A673 (cell line): ENCODE results near the gene ADAT1. TPM values are rescaled to one million over a fixed set of nuclear protein-coding genes. Genes with fewer than 3 reads are reported as not detected.

Experiments
- BruUV-seq: library from RNA; stranded (reverse); fragments of 400-500 nt; replicated peaks from 2 replicates; lab custom pipeline; 2021; lab: Mats Ljungman, UMichigan
- CTCF ChIA-PET: fragments of 300-600 bp; sonication (Branson Sonifier 250); formaldehyde crosslinking; loops from one replicate; lab custom pipeline; 2022; ENCODE audit warnings: antibody characterized with exemption; lab: Charles Lee
- POLR2A ChIA-PET: fragments of 300-600 bp; sonication (Branson Sonifier 250); formaldehyde crosslinking; loops from one replicate; lab custom pipeline; 2022; ENCODE audit warnings: antibody characterized with exemption; ENCODE audit not compliant: low non-redundant PET; lab: Charles Lee
- DNase-seq: peaks from one replicate; pipeline ENCODE4 v3.0.0-alpha.2; 2015; ENCODE audit warnings: low spot score
- H3K27ac ChIP-seq: fragments of 200-600 bp; sonication (generic); 2 replicates; pipeline ENCODE4 v1.5.1; 2016; ENCODE audit warnings: mixed run types, low read depth, mild to moderate bottlenecking, mixed read lengths, antibody characterized with exemption, low read length; ENCODE audit not compliant: poor library complexity, severe bottlenecking
- H3K27me3 ChIP-seq: fragments of 200-600 bp; sonication (generic); replicated peaks from 2 replicates; pipeline ENCODE4 v1.6.1; 2017; ENCODE audit warnings: mixed run types, low read depth, mild to moderate bottlenecking, mixed read lengths, antibody characterized with exemption, low read length; ENCODE audit not compliant: insufficient read depth, poor library complexity
- H3K36me3 ChIP-seq: fragments of 200-600 bp; sonication (generic); 2 replicates; pipeline ENCODE4 v1.6.1; 2016; ENCODE audit warnings: mixed run types, mild to moderate bottlenecking, mixed read lengths, antibody characterized with exemption, low read length; ENCODE audit not compliant: insufficient read depth, poor library complexity, severe bottlenecking
- H3K4me1 ChIP-seq: fragments of 200-600 bp; sonication (generic); 2 replicates; pipeline ENCODE4 v1.6.1; 2017; ENCODE audit warnings: mixed run types, mild to moderate bottlenecking, mixed read lengths, antibody characterized with exemption, low read length; ENCODE audit not compliant: insufficient read depth, poor library complexity, severe bottlenecking
- H3K4me3 ChIP-seq: fragments of 200-600 bp; sonication (generic); 2 replicates; pipeline ENCODE4 v1.5.1; 2016; ENCODE audit warnings: low read depth, mixed run types, mild to moderate bottlenecking, mixed read lengths, low read length; ENCODE audit not compliant: poor library complexity, severe bottlenecking
- H3K9me3 ChIP-seq: fragments of 200-600 bp; sonication (generic); 2 replicates; pipeline ENCODE4 v1.6.1; 2016; ENCODE audit warnings: mixed run types, low read depth, mild to moderate bottlenecking, mixed read lengths, antibody characterized with exemption, low read length; ENCODE audit not compliant: poor library complexity, severe bottlenecking
- EZH2 ChIP-seq: fragments of 200-600 bp; sonication (generic); IDR thresholded peaks from 2 replicates; pipeline ENCODE4 v1.6.1; 2017; ENCODE audit warnings: borderline replicate concordance, low read depth, mild to moderate bottlenecking, mixed read lengths, antibody characterized with exemption, low read length; ENCODE audit not compliant: poor library complexity, severe bottlenecking
- intact Hi-C: fragments of 100-400 bp; cut with micrococcal nuclease; formaldehyde crosslinking; loops from one replicate; pipeline ENCODE4 v1.10.0; 2022; ENCODE audit not compliant: unreplicated experiment
- total RNA-seq: library from RNA; stranded (reverse); gene quantifications from 2 replicates; pipeline ENCODE4 v1.2.3, GENCODE V29; 2021
- TF ChIP-seq, protein P1 (sequence below): fragments of 300-800, 200-600 bp; sonication (generic); conservative IDR thresholded peaks from 2 replicates; pipeline ENCODE4 v1.5.1; 2017; ENCODE audit warnings: low read depth, mild to moderate bottlenecking, antibody characterized with exemption, low read length, moderate library complexity, mixed read lengths

ADAT1 gene
- total RNA-seq, 1 experiment from 2014 or later = 79.7 TPM

DNA sequence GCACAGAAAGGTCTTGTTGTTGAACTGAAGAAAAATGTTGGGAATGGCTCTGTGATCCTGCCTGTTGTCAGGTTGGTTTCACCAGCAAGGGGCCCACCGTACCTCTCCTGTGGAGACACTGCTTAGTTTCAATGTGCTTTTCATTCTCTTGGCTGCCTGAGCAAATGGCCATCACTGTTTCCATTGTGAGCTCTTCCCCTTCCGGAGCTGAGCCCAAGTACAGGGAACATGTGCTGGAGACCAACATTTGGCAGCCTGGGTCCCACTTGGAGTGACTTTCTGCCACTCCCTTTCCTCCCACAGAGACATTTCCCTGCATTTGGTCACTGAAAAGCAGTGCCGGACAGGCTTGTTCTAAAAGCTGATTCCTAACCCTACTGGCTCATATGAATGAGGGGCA, 33.8 kb downstream of the ADAT1 start:
- TF ChIP-seq EZH2 = no peak
- TF ChIP-seq, protein P1, sequence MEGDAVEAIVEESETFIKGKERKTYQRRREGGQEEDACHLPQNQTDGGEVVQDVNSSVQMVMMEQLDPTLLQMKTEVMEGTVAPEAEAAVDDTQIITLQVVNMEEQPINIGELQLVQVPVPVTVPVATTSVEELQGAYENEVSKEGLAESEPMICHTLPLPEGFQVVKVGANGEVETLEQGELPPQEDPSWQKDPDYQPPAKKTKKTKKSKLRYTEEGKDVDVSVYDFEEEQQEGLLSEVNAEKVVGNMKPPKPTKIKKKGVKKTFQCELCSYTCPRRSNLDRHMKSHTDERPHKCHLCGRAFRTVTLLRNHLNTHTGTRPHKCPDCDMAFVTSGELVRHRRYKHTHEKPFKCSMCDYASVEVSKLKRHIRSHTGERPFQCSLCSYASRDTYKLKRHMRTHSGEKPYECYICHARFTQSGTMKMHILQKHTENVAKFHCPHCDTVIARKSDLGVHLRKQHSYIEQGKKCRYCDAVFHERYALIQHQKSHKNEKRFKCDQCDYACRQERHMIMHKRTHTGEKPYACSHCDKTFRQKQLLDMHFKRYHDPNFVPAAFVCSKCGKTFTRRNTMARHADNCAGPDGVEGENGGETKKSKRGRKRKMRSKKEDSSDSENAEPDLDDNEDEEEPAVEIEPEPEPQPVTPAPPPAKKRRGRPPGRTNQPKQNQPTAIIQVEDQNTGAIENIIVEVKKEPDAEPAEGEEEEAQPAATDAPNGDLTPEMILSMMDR = no peak
- BruUV-seq = no TSS peak
- ChIA-PET CTCF (no interaction called here), POLR2A (no interaction called here)
- no peak for DNase-seq
- Histone ChIP-seq H3K9me3 (no peaks in the 10 kb centered on the region), H3K4me1 (peaks cover 17% of the 10 kb centered on the region), H3K4me3 (no peak overlapping the region), H3K27me3 (no peaks in the 10 kb centered on the region), H3K36me3 (no peaks in the 10 kb centered on the region), H3K27ac (no peak overlapping the region)
- intact Hi-C loops = no loop called here

DNA sequence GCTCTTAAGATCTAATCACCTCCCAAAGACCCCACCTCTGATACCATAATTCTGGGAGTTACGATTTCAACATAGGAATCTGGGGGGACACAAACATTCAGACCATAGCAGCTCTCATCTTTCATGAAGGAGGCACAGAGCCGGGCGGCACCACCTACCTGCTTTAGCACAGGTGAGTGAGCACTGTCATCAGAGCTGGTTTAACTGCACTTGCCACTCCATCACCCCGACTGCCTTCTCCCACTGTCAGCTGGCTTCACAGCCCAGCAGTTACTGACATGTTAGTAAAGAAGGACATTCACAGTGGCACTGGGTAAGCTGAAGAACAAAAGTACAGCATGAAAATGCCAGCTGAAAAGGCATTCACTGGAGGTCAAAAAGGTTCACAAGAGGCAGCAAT, 34.4 kb downstream of the ADAT1 start:
- no peaks in the 10 kb centered on the region for H3K36me3 ChIP-seq
- ChIA-PET POLR2A (no interaction called here), CTCF (no interaction called here)
- DNase-seq = no peak
- intact Hi-C loops = no loop called here
- no peak for TF ChIP-seq EZH2
- TF ChIP-seq, protein P1 = no peak
- no peak overlapping the region for H3K4me3 ChIP-seq
- BruUV-seq = no TSS peak
- no peaks in the 10 kb centered on the region for H3K9me3 ChIP-seq
- H3K27ac ChIP-seq = no peak overlapping the region
- H3K27me3 ChIP-seq = no peaks in the 10 kb centered on the region
- H3K4me1 ChIP-seq = peaks cover 11% of the 10 kb centered on the region

DNA sequence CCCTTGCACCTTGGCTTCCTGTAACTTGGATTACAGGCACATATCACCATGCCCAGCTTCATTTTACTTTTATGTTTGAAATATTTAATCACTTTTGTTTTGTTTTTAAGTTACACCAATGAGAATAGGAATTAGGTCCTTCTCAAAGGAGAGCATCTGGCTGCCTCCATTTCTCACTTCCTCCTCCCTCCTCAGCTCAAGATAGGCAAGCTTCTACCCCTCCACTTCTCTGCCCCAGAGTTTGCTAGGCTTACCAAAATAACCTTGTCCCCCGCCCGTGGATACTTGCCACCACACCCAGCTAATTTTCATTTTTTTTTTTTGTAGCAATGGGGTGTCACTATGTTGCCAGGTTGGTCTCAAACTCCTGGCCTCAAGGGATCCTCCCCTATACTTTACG, 39.0 kb downstream of the ADAT1 start:
- POLR2A ChIA-PET = no interaction called here
- intact Hi-C loops = no loop called here
- H3K4me1 ChIP-seq = no peaks in the 10 kb centered on the region
- CTCF ChIA-PET = no interaction called here
- H3K36me3 ChIP-seq = peaks cover 8% of the 10 kb centered on the region
- no peak overlapping the region for H3K27ac ChIP-seq
- no peak overlapping the region for H3K4me3 ChIP-seq
- no TSS peak for BruUV-seq
- no peak for DNase-seq
- TF ChIP-seq, protein P1 = no peak
- TF ChIP-seq EZH2 = no peak
- H3K9me3 ChIP-seq = no peaks in the 10 kb centered on the region
- no peaks in the 10 kb centered on the region for H3K27me3 ChIP-seq
